Ovary (tissue), 9 donors: Measurements from ENCODE around the gene GSG1L. TPM values are rescaled to one million over a fixed set of nuclear protein-coding genes. Genes with fewer than 3 reads are reported as not detected.

Source experiments
- DNase-seq, 5 donors: peaks; one replicate each; pipeline ENCODE4 v3.0.0-alpha.2; 2019 to 2020
- H3K27ac ChIP-seq, 2 donors: fragments of 200-600 bp; one replicate each; pipeline versions ENCODE4 v1.5.1 to v1.8.0; 2019 to 2022
- H3K27me3 ChIP-seq: fragments of 200-600 bp; one replicate; pipeline ENCODE4 v1.8.0; 2022
- H3K36me3 ChIP-seq: fragments of 200-600 bp; sonication (generic); one replicate; pipeline ENCODE4 v1.5.1; 2019
- H3K4me1 ChIP-seq: one replicate; pipeline ENCODE4 v1.8.1; 2013; ENCODE audit warnings: mild to moderate bottlenecking, moderate library complexity; ENCODE audit not compliant: insufficient read depth
- H3K4me3 ChIP-seq: fragments of 200-600 bp; sonication (generic); one replicate; pipeline ENCODE4 v1.5.1; 2017
- H3K9me3 ChIP-seq, 2 donors: fragments of 200-600 bp in 1 of 2; sonication (generic) in 1 of 2; one replicate each; pipeline versions ENCODE4 v1.5.1 to v1.8.1; 2013 to 2019; ENCODE audit warnings: mild to moderate bottlenecking in 1 of 2, moderate library complexity in 1 of 2
- CTCF ChIP-seq, 3 donors: fragments of 450-650 bp in 2 of 3; fragments of 200-600 bp in 1 of 3; IDR thresholded peaks; one replicate each; pipeline versions ENCODE4 v1.5.1 to v1.8.0; 2016 to 2022; ENCODE audit warnings: antibody characterized with exemption in 3 of 3, mild to moderate bottlenecking in 1 of 3
- EP300 ChIP-seq: sonication (generic); formaldehyde crosslinking; IDR thresholded peaks from one replicate; pipeline ENCODE4 v1.6.1; 2017; ENCODE audit warnings: antibody characterized with exemption
- POLR2A ChIP-seq: fragments of 450-650 bp; IDR thresholded peaks from one replicate; pipeline ENCODE4 v1.6.1; 2017; ENCODE audit warnings: antibody characterized with exemption, mild to moderate bottlenecking, moderate library complexity
- WGBS, 3 donors: extraction: QIAGEN DNeasy Blood & Tissue Kit in 1 of 3; methylation state at CpG; one replicate each; pipeline versions ENCODE4 v1.1.5 to v1.1.7; 2013 to 2017; 5-methylcytosine and 5-hydroxymethylcytosine counted together
- intact Hi-C, 4 donors: fragments of 100-400 bp; cut with DNase I; formaldehyde crosslinking; loops; one replicate each; pipeline versions ENCODE4 v1.11.0 to v1.15.1; 2022 to 2023
- polyA plus RNA-seq, 2 donors: library from polyadenylated mRNA; stranded (reverse); fragments of 200-250 nt in 1 of 2; fragments of 350-450 nt in 1 of 2; fragmentation: Illumina TruSeq in 1 of 2; extraction: RNeasy Lipid Tissue Mini Kit (QIAGEN cat#74804) in 1 of 2; gene quantifications; one replicate each; pipeline ENCODE4 v1.2.3, GENCODE V29; 2013 to 2014
- total RNA-seq, 7 donors: library from RNA; depleted of rRNA in 2 of 7; stranded (reverse); fragments of >200 nt in 2 of 7; fragmentation: NEBNext Ultra II Directional in 3 of 7; extraction: Animal tissue kit (Norgen Biotek cat#: 25700) in 3 of 7; gene quantifications; one replicate each; pipeline versions ENCODE4 v1.1.0 to v1.2.4, GENCODE V29; 2016 to 2023
- donor health status: DM: no; HTN: no; CAD: no; lungs with moderate emphysema.
- donor health status: DM: no; HTN: no; CAD: no.
- donor health status: Bipolar disorder and iron deficiency.
- donor health status: DM: yes; HTN: yes; CAD: no.
- donor health status: DM: no; HTN: no; CAD: no.
- donor health status: DM: yes; HTN: yes; CAD: no.

GSG1L gene
- total and polyA plus RNA-seq, 9 donors: 0.30 to 1.1 (median 0.46) TPM; not detected in 4

DNA sequence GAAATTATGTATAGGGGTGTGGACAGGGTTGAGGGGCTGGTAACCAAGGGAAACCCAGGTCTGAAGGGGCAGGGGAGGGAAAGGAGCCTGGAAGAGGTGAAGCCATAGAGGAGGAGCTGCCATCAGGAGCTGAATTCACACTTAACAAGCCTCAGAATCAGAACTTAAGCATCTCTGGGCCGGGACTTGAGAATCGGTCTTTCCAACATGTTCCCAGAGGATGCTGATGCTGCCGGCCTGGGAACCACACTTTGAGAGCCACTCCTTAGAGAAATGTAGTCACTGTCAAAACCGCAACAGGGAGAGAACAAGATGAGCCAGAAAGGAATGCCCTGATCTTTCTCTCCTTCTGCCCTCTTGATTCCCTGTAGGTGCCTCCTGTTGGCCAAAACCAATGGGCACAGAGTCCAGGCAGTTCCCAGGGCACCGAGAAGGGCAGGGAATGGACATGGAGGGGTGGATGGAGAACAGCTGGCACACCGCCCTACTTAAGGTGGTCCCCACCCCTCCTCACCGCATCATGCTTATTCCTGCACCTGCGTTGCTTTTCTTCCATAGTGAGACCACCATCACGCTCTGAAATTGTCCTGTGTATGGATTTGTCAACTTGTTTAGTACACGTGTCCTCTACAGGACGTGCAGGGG is 88.5 kb downstream of the GSG1L start:
- Histone ChIP-seq H3K27me3 (no peaks in the 10 kb centered on the region), H3K36me3 (no peaks in the 10 kb centered on the region), H3K4me3 (no peak overlapping the region), H3K9me3 (no peaks in the 10 kb centered on the region), H3K4me1 (no peaks in the 10 kb centered on the region), H3K27ac (no peak overlapping the region)
- TF ChIP-seq EP300 (no peak), POLR2A (no peak), CTCF (IDR thresholded peaks at IDR 0.05) (no peak)
- no peak for DNase-seq
- intact Hi-C loops: no loop called here
- WGBS, 3 donors: 84 to 87% (median 85%) methylated on average over 11 of the region's 11 CpGs

DNA sequence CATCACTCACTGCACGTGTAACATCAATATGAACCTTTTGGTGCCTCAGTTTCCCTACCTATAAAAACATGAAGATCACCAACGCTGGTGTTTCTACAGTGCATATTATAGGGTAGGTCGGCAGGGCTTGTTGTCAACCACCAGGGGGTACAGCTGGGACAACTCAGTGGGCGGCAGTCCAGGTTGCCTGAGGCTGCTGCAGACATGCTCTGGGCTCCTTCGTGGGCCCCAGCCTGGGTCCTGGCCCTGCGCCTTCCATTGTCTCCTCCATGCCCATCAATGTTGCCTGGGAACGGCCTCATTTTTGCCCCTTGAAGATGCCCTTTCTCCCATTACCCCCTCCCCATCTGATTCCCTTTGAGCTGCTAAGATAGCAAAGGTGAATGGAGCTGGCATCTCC is 89.8 kb downstream of the GSG1L start:
- TF ChIP-seq POLR2A: no peak
- TF ChIP-seq CTCF (IDR thresholded peaks at IDR 0.05): no peak
- no peak for TF ChIP-seq EP300
- H3K9me3 ChIP-seq: no peaks in the 10 kb centered on the region
- no peaks in the 10 kb centered on the region for H3K4me1 ChIP-seq
- intact Hi-C loops: no loop called here
- 68 to 76% (median 74%) methylated on average over 7 of the region's 7 CpGs for WGBS, 3 donors
- DNase-seq: no peak
- H3K4me3 ChIP-seq: no peak overlapping the region
- H3K36me3 ChIP-seq: no peaks in the 10 kb centered on the region
- H3K27ac ChIP-seq: no peak overlapping the region
- H3K27me3 ChIP-seq: no peaks in the 10 kb centered on the region

DNA sequence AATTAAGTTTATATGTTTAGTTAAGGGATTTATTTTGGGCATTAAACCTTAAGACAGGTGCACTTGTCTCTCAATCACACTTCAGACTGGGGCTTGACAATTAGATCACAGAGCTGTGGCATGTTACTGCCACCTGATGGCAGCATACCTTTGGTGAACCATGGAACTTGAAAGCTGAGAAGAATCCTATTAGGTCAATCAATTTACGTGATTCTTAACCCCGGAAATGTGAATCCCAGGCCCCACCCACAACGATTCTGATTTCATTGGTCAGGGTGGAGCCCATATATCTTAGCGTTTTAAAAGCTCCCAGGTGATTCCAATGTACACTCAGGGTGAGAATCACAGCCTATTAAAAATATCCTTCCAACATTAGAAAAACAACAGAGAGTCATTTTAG is 91.0 kb downstream of the GSG1L start:
- intact Hi-C loops: no loop called here
- 1 to 2% (median 2%) methylated on average over 4 of the region's 4 CpGs for WGBS, 3 donors
- TF ChIP-seq EP300: no peak
- no peak for TF ChIP-seq CTCF (IDR thresholded peaks at IDR 0.05)
- no peak for TF ChIP-seq POLR2A

DNA sequence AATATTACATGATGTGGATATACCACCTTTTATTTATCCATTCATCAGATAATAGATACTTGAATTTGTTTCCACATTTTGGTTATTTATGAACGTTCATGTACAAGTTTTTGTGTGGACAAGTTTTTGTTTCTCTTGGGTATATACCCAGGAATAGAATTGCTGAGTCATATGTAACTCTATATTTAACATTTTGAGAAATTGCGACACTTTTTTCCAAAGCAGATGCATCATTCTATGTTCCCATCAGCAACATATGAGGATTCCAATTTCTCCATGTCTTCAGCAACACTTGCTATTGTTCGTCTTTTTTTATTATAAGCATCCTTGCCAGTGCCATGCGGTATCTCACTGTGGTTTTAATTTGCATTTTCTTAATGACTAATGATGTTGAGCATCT is 93.9 kb downstream of the GSG1L start:
- no peak for DNase-seq
- WGBS, 3 donors: 50 to 80% (median 79%) methylated on average over 4 of the region's 4 CpGs
- Histone ChIP-seq H3K4me3 (no peak overlapping the region), H3K27ac (no peak overlapping the region), H3K4me1 (no peaks in the 10 kb centered on the region), H3K36me3 (no peaks in the 10 kb centered on the region), H3K27me3 (no peaks in the 10 kb centered on the region), H3K9me3 (no peaks in the 10 kb centered on the region)
- intact Hi-C loops: no loop called here
- TF ChIP-seq EP300 (no peak), POLR2A (no peak), CTCF (IDR thresholded peaks at IDR 0.05) (no peak)

More for the DNA sequence above, 91.0 kb downstream of the GSG1L start:
- no peak for DNase-seq
- H3K36me3 ChIP-seq: no peaks in the 10 kb centered on the region
- H3K27ac ChIP-seq: no peak overlapping the region
- no peaks in the 10 kb centered on the region for H3K27me3 ChIP-seq
- H3K4me1 ChIP-seq: no peaks in the 10 kb centered on the region
- H3K9me3 ChIP-seq: no peaks in the 10 kb centered on the region
- no peak overlapping the region for H3K4me3 ChIP-seq
